ENCODE results near the gene OR1F1.

DNA sequence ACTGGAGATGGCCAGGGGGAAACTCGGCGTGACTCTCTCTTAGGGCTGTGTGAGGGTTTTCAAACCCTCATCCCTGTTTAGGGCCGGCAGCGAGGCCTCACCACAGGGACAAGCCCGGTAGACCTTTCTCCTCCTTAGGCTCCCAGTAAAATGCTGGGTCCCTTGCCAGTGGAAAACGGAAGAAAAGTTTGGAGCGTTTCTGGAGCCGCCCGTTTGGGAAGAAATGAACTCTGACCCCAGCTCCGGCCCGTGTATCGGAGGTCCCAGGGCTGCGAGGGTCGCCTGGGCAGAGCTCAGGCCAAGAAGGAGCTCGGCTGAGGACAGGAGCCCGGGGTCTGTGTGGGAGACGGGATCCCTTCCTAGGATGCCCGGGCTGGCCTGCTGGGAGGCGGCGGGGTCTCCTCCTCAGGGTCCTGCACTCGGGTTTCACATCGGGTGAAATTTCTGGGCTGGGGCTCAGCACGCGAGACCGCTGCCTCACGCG lies 29.9 kb upstream of the OR1F1 start:
- TF ChIP-seq, protein P1, sequence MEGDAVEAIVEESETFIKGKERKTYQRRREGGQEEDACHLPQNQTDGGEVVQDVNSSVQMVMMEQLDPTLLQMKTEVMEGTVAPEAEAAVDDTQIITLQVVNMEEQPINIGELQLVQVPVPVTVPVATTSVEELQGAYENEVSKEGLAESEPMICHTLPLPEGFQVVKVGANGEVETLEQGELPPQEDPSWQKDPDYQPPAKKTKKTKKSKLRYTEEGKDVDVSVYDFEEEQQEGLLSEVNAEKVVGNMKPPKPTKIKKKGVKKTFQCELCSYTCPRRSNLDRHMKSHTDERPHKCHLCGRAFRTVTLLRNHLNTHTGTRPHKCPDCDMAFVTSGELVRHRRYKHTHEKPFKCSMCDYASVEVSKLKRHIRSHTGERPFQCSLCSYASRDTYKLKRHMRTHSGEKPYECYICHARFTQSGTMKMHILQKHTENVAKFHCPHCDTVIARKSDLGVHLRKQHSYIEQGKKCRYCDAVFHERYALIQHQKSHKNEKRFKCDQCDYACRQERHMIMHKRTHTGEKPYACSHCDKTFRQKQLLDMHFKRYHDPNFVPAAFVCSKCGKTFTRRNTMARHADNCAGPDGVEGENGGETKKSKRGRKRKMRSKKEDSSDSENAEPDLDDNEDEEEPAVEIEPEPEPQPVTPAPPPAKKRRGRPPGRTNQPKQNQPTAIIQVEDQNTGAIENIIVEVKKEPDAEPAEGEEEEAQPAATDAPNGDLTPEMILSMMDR (IDR thresholded peaks at IDR 0.05) = no peak
- TF ChIP-seq POLR2A (IDR thresholded peaks at IDR 0.05) = no peak
